HCT116 (cell line): ENCODE data around the gene COASY.
"Not testable (repeated sequence)": the region's sequence is repeated elsewhere in the genome, so short reads cannot be mapped to it uniquely, and the experiment has no call there.

Experiments
- CEBPB ChIP-seq: IDR thresholded peaks from 2 replicates; pipeline ENCODE4 v1.6.1; 2012; ENCODE audit warnings: low read depth
- EZH2 ChIP-seq: fragments of 200-600 bp; sonication (generic); IDR thresholded peaks from 2 replicates; pipeline ENCODE4 v1.6.1; 2017; ENCODE audit warnings: antibody characterized with exemption, mixed run types
- POLR2A ChIP-seq: IDR thresholded peaks from 2 replicates; pipeline ENCODE4 v1.7.0; 2011; ENCODE audit warnings: borderline replicate concordance; ENCODE audit not compliant: insufficient read depth, insufficient read length; ENCODE audit errors: extremely low read depth
- POLR2AphosphoS5 ChIP-seq: IDR thresholded peaks from 2 replicates; pipeline ENCODE4 v1.6.1; 2011; ENCODE audit warnings: mild to moderate bottlenecking, low read depth, low read length, moderate library complexity
- RAD21 ChIP-seq: IDR thresholded peaks from 2 replicates; pipeline ENCODE4 v1.6.1; 2012; ENCODE audit warnings: low read depth, mild to moderate bottlenecking
- ZFX ChIP-seq: fragments of 450-650 bp; IDR thresholded peaks from 2 replicates; pipeline ENCODE4 v1.6.1; 2017
- ZNF274 ChIP-seq: fragments of 200-500 bp; sonication (Bioruptor generic); IDR thresholded peaks from 2 replicates; pipeline ENCODE4 v1.6.1; 2014; ENCODE audit warnings: mild to moderate bottlenecking, low read depth, low read length, inconsistent platforms
- TF ChIP-seq, protein P1 (sequence below), 3 experiments: fragments of 200-600 bp in 1 of 3; sonication (generic) in 1 of 3; IDR thresholded peaks in 2 of 3; conservative IDR thresholded peaks in 1 of 3; 2 replicates each; pipeline ENCODE4 v1.5.1; 2012 to 2017; ENCODE audit warnings: low read depth in 2 of 3, low read length in 2 of 3, antibody characterized with exemption in 1 of 3, borderline replicate concordance in 1 of 3, control low read depth in 1 of 3, mild to moderate bottlenecking in 1 of 3, mixed read lengths in 1 of 3, mixed run types in 1 of 3, moderate library complexity in 1 of 3; ENCODE audit not compliant: insufficient read depth in 1 of 3
- TF ChIP-seq, protein P2 (sequence below): IDR thresholded peaks from 2 replicates; pipeline ENCODE4 v1.6.1; 2012; ENCODE audit warnings: low read depth

DNA sequence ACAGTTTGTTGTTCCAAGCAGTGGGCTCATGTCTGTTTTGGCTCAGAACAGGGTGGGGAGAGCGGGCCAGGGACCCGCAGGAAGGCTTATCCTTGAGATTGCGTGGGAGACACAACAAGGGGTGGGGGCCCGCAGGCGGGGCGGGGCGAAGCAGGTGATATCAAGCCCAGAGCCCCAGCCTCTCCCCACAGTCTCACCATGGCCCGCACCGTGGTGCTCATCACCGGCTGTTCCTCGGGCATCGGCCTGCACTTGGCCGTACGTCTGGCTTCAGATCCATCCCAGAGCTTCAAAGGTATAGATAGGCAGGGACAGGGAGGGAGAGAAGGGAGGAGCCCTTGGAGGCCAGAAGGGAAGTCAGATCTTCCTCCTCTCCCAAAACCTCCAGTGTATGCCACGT, 9.2 kb upstream of the COASY start, which contains the start of gene HSD17B1:
- not testable (repeated sequence) for TF ChIP-seq ZNF274, CEBPB, POLR2A, POLR2AphosphoS5, EZH2, RAD21, ZFX
- TF ChIP-seq, protein P1, sequence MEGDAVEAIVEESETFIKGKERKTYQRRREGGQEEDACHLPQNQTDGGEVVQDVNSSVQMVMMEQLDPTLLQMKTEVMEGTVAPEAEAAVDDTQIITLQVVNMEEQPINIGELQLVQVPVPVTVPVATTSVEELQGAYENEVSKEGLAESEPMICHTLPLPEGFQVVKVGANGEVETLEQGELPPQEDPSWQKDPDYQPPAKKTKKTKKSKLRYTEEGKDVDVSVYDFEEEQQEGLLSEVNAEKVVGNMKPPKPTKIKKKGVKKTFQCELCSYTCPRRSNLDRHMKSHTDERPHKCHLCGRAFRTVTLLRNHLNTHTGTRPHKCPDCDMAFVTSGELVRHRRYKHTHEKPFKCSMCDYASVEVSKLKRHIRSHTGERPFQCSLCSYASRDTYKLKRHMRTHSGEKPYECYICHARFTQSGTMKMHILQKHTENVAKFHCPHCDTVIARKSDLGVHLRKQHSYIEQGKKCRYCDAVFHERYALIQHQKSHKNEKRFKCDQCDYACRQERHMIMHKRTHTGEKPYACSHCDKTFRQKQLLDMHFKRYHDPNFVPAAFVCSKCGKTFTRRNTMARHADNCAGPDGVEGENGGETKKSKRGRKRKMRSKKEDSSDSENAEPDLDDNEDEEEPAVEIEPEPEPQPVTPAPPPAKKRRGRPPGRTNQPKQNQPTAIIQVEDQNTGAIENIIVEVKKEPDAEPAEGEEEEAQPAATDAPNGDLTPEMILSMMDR (IDR thresholded peaks at IDR 0.05 in 2 of 3, conservative IDR thresholded peaks at IDR 0.05 in 1 of 3; ENCODE audit: borderline replicate concordance in 1 of 3, insufficient read depth in 1 of 3, low read depth in 2 of 3, low read length in 2 of 3), result not testable (repeated sequence)
- TF ChIP-seq, protein P2, sequence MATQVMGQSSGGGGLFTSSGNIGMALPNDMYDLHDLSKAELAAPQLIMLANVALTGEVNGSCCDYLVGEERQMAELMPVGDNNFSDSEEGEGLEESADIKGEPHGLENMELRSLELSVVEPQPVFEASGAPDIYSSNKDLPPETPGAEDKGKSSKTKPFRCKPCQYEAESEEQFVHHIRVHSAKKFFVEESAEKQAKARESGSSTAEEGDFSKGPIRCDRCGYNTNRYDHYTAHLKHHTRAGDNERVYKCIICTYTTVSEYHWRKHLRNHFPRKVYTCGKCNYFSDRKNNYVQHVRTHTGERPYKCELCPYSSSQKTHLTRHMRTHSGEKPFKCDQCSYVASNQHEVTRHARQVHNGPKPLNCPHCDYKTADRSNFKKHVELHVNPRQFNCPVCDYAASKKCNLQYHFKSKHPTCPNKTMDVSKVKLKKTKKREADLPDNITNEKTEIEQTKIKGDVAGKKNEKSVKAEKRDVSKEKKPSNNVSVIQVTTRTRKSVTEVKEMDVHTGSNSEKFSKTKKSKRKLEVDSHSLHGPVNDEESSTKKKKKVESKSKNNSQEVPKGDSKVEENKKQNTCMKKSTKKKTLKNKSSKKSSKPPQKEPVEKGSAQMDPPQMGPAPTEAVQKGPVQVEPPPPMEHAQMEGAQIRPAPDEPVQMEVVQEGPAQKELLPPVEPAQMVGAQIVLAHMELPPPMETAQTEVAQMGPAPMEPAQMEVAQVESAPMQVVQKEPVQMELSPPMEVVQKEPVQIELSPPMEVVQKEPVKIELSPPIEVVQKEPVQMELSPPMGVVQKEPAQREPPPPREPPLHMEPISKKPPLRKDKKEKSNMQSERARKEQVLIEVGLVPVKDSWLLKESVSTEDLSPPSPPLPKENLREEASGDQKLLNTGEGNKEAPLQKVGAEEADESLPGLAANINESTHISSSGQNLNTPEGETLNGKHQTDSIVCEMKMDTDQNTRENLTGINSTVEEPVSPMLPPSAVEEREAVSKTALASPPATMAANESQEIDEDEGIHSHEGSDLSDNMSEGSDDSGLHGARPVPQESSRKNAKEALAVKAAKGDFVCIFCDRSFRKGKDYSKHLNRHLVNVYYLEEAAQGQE, result not testable (repeated sequence)
